T47D (cell line): Measurements from ENCODE around the gene IPP.
"Not testable (repeated sequence)": the region's sequence is repeated elsewhere in the genome, so short reads cannot be mapped to it uniquely, and the experiment has no call there.

Source experiments
- DNase-seq, 2 experiments: peaks; one replicate each; pipeline versions ENCODE4 v3.0.0 to v3.0.0-alpha.2; 2011 to 2012; ENCODE audit warnings: low read depth in 1 of 2, low spot score in 1 of 2
- JUND ChIP-seq: IDR thresholded peaks from 2 replicates; pipeline ENCODE4 v1.6.1; 2012; ENCODE audit warnings: low read depth
- in situ Hi-C: cut with HindIII; loops from 2 replicates; pipeline ENCODE4 v1.10.0; 2016; ENCODE audit warnings: low sequenced_read_pairs, low pct_unique_long_range_greater_than_20kb

The IPP gene

DNA sequence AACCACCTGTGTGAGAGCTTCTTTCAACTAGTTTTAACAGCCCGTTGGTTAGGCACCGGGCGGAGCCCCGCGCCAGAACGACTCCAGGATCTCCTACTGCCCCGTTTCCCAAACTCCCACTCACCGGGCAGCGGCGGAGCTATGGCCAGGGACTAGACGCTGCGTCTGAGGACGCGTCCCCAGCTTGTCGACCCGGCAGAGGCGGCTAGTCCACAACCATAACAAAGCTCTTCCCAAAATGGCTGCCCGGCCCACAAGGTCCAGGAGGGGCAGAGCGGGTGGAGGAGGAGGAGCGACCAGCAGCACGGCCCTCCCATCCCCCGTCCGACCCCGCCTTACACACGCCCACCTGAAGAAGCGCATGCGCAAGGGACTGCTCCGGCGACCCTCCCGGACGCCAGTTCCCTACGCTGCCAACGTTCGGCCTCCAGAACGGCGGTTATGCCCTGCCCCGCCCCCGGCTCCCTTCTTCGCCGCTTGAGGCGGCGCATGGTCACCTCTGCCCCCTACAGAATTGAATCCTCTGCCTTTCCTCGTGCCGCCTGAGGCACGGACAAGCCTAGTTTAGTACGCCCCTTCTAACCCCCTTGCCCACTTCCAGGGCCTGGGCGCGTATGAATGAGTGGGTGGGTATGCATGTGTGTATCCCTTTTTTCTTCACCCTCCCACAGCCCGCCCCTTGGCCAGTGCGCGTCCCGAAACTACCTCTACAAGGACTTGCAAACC lies 64.0 kb downstream of the IPP start, which contains the start of gene GPBP1L1:
TSS of gene GPBP1L1 (minus strand) at position 246 of the 726 bp plus-strand sequence. CDS start 27,446 bp downstream, outside the sequence.
- in situ Hi-C loops, result no loop called here
- peak; percentile 85 to 94 for DNase-seq
- no peak for TF ChIP-seq JUND

DNA sequence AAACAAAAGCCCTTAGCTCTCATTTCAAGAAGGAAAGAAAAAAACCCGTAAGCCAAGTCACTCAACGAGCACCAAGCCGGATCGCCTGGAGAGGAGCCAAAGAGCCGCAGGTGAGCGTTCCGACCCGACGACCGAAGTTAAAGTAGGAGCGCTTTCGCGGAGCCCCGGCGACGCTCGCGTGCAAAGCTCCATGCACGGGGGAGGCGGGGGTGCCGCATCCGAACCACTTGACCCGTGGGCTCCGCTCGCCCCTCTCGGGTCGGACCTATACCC lies 64.5 kb downstream of the IPP start:
- in situ Hi-C loops, result no loop called here
- DNase-seq, result peak in 1 of 2 experiments; percentile 71
- no peak for TF ChIP-seq JUND

DNA sequence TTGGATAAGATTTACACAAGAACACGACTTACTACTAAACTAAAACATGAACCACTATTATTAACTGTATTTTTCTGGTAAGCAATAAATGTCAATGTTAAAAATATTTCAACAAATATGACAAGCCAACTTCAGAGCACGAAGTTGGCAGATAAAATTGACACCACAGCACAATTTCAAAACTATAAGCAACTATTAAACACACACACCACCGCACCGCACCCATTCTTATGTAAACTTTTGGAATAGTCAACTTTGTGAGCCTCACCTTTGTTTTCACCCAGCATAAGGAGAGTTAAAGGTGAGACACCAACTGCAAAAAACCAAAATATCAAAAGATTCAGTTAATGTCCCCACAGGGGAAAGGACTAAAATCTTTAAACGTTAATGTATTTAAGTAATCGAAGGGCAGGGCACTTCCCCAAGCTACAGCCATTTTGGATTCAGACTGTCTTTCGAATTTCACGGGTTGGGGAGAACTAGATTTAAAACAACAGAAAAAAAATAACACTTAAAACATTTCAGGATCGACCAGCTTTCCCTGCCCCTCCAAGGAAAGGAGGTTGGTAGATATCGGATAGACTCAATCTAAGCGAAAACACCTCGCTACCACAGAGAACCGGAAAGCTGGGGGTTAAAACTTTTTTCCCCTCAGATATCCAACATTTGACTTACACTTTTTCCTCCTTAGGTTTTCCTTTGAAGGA lies 65.0 kb downstream of the IPP start:
- no peak for TF ChIP-seq JUND
- in situ Hi-C loops, result no loop called here
- DNase-seq, result peak in 1 of 2 experiments; percentile 12

DNA sequence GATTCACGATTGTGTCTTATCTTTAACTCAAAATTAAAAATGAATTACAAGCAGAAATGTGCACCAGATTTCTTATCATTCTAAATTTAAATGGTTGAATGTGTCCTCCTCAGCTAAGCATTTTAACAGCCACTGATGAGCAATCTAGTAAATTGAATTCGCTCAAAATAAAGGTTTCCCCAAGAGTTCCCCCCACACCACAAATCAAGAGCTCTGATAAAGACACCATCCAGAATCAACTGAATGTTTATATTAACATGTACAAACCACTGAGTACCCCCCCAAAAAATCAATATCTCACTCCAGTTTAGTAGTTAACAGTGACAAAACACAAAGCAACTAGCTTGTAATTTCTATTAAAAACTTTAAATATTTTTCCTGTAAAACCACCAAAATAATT lies 66.1 kb downstream of the IPP start:
- no peak for TF ChIP-seq JUND
- in situ Hi-C loops, result no loop called here
- no peak for DNase-seq

DNA sequence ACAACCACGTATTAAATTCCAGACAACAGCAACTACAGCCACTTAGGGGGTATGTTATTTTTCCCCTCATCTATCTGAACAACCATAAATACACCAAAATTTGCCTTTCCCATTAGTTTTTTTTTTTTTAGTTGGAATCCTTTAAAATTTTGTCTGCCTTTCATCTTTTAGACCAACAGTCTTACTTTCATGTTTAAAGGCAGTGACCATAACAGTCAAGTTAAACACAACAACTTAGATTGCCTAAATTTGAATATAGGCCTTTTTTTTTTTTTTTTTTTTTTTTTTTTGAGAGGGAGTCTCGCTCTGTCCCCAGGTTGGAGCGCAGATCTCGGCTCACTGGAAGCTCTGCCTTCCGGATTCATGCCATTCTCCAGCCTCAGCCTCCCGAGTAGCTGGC lies 67.5 kb downstream of the IPP start:
- in situ Hi-C loops, result no loop called here
- DNase-seq, result no peak
- TF ChIP-seq JUND, result no peak

DNA sequence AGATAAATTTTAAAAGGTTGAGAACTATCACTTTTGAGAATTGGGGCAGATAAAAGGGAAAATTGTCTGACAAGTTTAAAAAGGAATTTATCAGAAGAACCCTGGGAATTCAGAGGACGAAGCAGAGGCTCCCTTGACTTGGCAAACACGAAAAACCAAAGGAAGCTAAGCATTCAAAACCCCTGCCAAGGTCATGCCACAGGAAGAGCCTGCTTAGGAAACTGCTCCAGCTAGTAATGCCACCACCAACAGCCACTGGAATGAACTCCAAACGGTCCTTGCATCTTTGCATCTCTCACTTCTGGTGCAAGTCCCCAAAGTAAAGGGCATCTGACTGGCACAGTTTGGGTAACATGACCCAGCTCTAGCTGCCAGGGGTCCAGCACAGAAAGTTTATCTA lies 71.3 kb downstream of the IPP start:
- TF ChIP-seq JUND, result no peak
- in situ Hi-C loops, result no loop called here
- DNase-seq, result peak in 1 of 2 experiments; percentile 33

DNA sequence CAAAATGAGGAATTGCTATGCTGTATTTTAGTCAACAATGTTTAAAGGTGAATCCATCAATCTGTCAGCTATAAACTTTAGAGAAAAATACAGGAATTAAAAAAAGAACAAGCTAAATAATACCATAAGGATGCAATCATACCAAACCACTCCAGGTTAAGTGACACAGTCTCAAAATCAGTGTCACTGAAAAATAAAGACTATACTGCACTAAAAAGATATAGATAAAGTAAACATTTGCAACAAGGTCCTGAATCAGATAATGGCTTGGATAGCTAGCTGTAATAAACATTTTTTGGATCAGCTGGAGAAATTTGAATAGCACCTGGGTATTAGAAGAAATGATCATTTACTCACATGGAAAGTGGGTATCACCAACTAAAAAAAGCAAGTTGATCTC lies 72.0 kb downstream of the IPP start:
- DNase-seq, result no peak
- in situ Hi-C loops, result no loop called here
- no peak for TF ChIP-seq JUND

DNA sequence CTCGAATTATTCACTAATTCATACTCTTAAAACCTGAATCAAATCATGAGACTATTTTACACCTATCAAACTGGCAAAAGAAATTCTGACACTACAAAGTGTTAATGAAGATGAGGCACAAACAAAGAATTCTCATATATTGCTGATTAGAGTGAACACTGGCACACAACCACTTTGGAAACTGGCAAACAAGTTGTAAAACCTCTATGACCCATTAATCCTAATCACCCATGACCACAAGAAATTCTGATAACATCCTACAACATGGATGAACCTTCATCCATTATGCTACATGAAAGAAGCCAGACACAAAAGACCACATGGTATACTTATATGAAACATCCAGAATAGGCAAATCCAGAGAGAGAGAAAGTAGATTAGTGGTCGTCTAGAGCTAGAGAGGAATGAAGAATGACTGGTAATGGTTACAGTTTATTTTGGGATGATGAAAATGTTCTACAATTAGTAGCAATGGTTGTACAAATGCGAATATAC lies 72.7 kb downstream of the IPP start:
- no peak for DNase-seq
- no peak for TF ChIP-seq JUND
- in situ Hi-C loops, result no loop called here

DNA sequence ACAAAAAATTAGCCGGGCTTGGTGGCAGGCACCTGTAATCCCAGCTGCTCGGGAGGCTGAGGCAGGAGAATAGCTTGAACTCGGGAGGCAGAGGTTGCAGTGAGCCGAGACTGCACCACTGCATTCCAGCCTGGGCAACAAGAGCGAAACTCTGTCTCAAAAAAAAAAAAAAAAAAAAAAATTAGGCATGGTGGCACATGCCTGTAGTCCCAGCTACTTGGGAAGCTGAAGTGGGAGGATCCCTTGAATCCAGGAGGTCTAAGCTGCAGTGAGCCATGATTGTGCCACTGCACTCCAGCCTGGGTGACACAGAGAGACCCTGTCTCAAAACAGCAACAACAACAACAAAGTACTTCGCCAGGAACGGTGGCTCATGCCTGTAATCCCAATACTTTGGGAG lies 73.9 kb downstream of the IPP start:
- in situ Hi-C loops, DNase-seq: not testable (repeated sequence)

DNA sequence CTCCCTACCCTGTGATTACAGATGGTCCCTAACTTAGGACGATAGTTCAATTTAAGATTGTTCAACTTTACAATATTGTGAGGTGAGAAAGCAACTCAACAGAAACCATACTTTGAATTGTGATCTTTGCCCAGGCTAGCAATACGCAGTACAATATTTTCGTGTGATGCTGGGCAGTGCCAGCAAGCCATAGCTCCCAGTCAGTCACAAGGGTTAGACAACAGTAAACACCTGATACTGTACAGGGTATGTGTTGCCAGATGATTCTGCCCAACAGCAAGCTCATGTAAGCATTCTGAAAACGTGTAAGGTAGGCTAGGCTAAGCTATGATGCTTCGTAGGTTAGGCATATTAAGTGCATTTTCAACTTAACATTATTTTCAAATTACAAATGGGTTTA lies 76.0 kb downstream of the IPP start:
- no peak for TF ChIP-seq JUND
- in situ Hi-C loops, result no loop called here
- no peak for DNase-seq

DNA sequence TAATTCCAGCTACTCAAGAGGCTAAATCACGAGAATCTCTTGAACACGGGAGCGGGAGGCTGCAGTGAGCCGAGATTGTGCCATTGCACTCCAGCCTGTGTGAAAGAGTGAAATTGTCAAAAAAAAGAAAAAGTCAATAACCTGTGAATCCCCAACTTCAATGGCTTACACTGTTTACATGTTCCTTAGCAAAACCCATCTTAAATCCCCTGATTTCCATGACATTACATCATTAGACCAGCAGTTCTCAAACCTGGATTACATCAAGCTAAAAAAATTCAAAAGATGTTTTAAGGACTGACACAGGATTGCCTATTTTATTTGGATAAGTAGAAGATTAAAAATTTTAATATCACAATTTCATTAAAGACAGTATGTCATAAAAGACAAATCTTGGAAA lies 76.5 kb downstream of the IPP start:
- in situ Hi-C loops, result no loop called here
- no peak for DNase-seq
- no peak for TF ChIP-seq JUND

DNA sequence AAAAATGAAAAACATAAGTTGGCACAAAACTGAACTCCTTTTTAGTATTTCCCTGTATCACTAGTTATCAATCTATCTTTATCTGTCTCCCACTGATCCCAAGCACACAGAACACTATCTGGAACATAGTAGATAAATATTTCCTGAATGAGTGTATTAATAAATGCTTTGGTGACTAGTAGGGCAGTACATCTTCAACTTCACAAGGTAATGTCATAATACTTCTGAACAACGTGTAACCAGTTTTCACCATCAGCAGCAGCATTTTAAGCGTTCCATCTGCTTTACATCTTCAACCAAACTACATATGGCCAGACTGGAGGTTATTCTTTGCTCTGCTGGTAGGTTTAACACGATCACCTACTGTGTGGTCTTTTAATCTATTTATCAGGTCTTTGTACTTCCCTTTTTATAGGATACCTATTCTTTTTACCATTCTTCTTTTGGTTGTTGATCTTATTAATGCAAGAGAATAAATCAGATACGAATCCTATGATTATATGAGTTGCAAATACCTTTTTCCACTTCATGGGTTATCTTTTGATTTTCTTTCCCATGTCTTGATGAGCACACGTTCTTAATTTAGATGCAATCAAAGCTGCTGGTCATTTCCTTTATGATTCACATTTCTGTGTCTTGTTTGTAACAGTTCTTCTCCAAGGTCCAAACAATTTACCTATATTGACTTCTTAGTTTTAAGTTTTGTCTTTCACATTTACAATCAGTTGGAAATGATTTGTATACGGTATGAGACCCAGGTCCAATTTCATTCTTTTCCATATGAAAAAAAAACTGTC lies 80.4 kb downstream of the IPP start:
- DNase-seq, result no peak
- in situ Hi-C loops, result no loop called here
- no peak for TF ChIP-seq JUND

DNA sequence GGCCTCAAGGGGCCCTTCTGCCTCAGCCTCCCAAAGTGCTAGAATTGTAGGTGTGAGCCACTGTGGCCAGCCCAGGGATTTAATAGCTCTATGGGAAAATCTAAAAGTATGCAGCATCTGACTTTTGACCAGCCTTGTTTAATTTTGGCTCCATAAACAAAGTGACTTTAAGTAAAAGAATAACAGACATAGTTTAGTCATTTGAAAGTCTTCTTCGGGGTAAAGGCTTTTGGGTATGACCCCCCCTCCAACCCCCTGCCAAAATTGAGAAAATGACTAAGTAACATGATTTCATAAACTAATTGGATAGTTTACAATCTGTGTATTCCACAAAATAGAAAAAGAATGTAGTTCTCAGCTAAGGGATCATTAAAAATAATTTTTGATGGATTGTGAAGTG lies 81.1 kb downstream of the IPP start:
- no peak for DNase-seq
- in situ Hi-C loops, result no loop called here
- no peak for TF ChIP-seq JUND
